ENCODE measurements around the gene ROBO1. TPM values are rescaled to one million over a fixed set of nuclear protein-coding genes. Genes with fewer than 3 reads are reported as not detected.
A peak's percentile ranks its signal among the peaks of the same experiment; 100 is the strongest.

ROBO1 gene
- total and polyA plus RNA-seq, 2 donors (not counting 3 experiments of a cell fraction or from before 2014, with no cell fraction given), result 5.9 to 14.2 TPM

GRCh38 chr3:79038057-79038456, 729.7 kb downstream of the ROBO1 start:
- H3K79me2 ChIP-seq (ENCODE audit: control insufficient read depth, insufficient read depth, low read length), result no peaks in the 10 kb centered on the region
- POLR2A ChIA-PET, result no interaction called here
- no peak for TF ChIP-seq MAX (IDR thresholded peaks at IDR 0.05; ENCODE audit: insufficient read depth, insufficient read length)
- TF ChIP-seq MYC (IDR thresholded peaks at IDR 0.05; ENCODE audit: low read depth, low read length), result no peak
- TF ChIP-seq POLR2AphosphoS5 (IDR thresholded peaks at IDR 0.05; ENCODE audit: insufficient read depth, low read depth, low read length), result no peak
- no peak for TF ChIP-seq JUN (IDR thresholded peaks at IDR 0.05; ENCODE audit: borderline replicate concordance, insufficient read depth, insufficient read length, low read depth)
- TF ChIP-seq GATA2 (IDR thresholded peaks at IDR 0.05; ENCODE audit: insufficient read depth, insufficient read length, low read depth, low read length), result no peak
- H3K9me1 ChIP-seq (replicated peaks; ENCODE audit: control insufficient read depth, extremely low read depth, insufficient read depth, low read length), result no peaks in the 10 kb centered on the region
- H3K9ac ChIP-seq (replicated peaks; ENCODE audit: extremely low read depth, insufficient read depth, low read length), result no peak overlapping the region
- no peak overlapping the region for H3K27ac ChIP-seq (ENCODE audit: insufficient read depth, low read depth, low read length)
- CTCF ChIA-PET, result no interaction called here
- H3K36me3 ChIP-seq (ENCODE audit: control insufficient read depth in 2 of 2, extremely low read depth in 1 of 2, insufficient read depth in 2 of 2, low read length in 2 of 2), result no peaks in the 10 kb centered on the region
- H2AFZ ChIP-seq (ENCODE audit: low read depth, low read length), result no peak overlapping the region
- no peak overlapping the region for H3K4me3 ChIP-seq (replicated peaks in 1 of 3; ENCODE audit: insufficient read depth in 1 of 3, low read depth in 1 of 3, low read length in 3 of 3)
- no peak for FAIRE-seq
- no peak for DNase-seq (ENCODE audit: low read depth, low spot score)
- H3K9me3 ChIP-seq (replicated peaks; ENCODE audit: control insufficient read depth, insufficient read depth, low read length), result no peaks in the 10 kb centered on the region
- H4K20me1 ChIP-seq (replicated peaks; ENCODE audit: control insufficient read depth, extremely low read depth, insufficient read depth, low read length), result no peaks in the 10 kb centered on the region
- no peak overlapping the region for H3K4me2 ChIP-seq (ENCODE audit: insufficient read depth, low read length)
- dilution Hi-C loops (cut with MboI; ENCODE audit: extremely low pct_ligation_motif_present, low sequenced_read_pairs), result no loop called here
- BruUV-seq (replicated peaks), result no TSS peak
- H3K4me1 ChIP-seq (ENCODE audit: control insufficient read depth, extremely low read depth, insufficient read depth, low read length), result peaks cover under 1% of the 10 kb centered on the region
- intact Hi-C loops (cut with micrococcal nuclease), result loop anchor here (10.0 kb wide), 1 partner anchor 1693 kb away; no protein-coding TSS in a partner anchor
- H3K27me3 ChIP-seq (ENCODE audit: control insufficient read depth in 2 of 2, insufficient read depth in 2 of 2, low read length in 2 of 2), result no peaks in the 10 kb centered on the region

GRCh38 chr3:79032686-79033318, 735.0 kb downstream of the ROBO1 start:
- DNase-seq (ENCODE audit: low read depth, low spot score) (peak; percentile 62), FAIRE-seq (peak; percentile 72)
- Histone ChIP-seq H4K20me1 (replicated peaks; ENCODE audit: control insufficient read depth, extremely low read depth, insufficient read depth, low read length) (no peaks in the 10 kb centered on the region), H3K9me3 (replicated peaks; ENCODE audit: control insufficient read depth, insufficient read depth, low read length) (no peaks in the 10 kb centered on the region), H3K36me3 (ENCODE audit: control insufficient read depth in 2 of 2, extremely low read depth in 1 of 2, insufficient read depth in 2 of 2, low read length in 2 of 2) (no peaks in the 10 kb centered on the region), H3K4me1 (ENCODE audit: control insufficient read depth, extremely low read depth, insufficient read depth, low read length) (peaks cover 2% of the 10 kb centered on the region), H3K79me2 (ENCODE audit: control insufficient read depth, insufficient read depth, low read length) (no peaks in the 10 kb centered on the region), H3K4me3 (replicated peaks in 1 of 3; ENCODE audit: insufficient read depth in 1 of 3, low read depth in 1 of 3, low read length in 3 of 3) (no peak overlapping the region), H3K9me1 (replicated peaks; ENCODE audit: control insufficient read depth, extremely low read depth, insufficient read depth, low read length) (no peaks in the 10 kb centered on the region), H3K27me3 (ENCODE audit: control insufficient read depth in 2 of 2, insufficient read depth in 2 of 2, low read length in 2 of 2) (no peaks in the 10 kb centered on the region), H3K9ac (replicated peaks; ENCODE audit: extremely low read depth, insufficient read depth, low read length) (no peak overlapping the region), H3K27ac (ENCODE audit: insufficient read depth, low read depth, low read length) (no peak overlapping the region), H3K4me2 (ENCODE audit: insufficient read depth, low read length) (no peak overlapping the region), H2AFZ (ENCODE audit: low read depth, low read length) (no peak overlapping the region)
- intact Hi-C loops (cut with micrococcal nuclease) (loop anchor here (1.0 to 10.0 kb wide), 3 partner anchors 56 to 1688 kb away; no protein-coding TSS in a partner anchor), dilution Hi-C loops (cut with MboI; ENCODE audit: extremely low pct_ligation_motif_present, low sequenced_read_pairs) (no loop called here)
- POLR2A ChIA-PET, result no interaction called here
- TF ChIP-seq POLR2A (IDR thresholded peaks at IDR 0.05; ENCODE audit: low read depth, low read length) (no peak), EZH2 (IDR thresholded peaks at IDR 0.05; ENCODE audit: borderline replicate concordance, low read depth, low read length, severe bottlenecking) (no peak), POLR2AphosphoS5 (IDR thresholded peaks at IDR 0.05; ENCODE audit: insufficient read depth, low read depth, low read length) (no peak), CTCF (IDR thresholded peaks at IDR 0.05; ENCODE audit: extremely low read depth in 1 of 2, insufficient read depth in 1 of 2, low read depth in 1 of 2, low read length in 2 of 2) (peak; percentile 31 to 32)
- no TSS peak for BruUV-seq (replicated peaks)
- CTCF ChIA-PET, result interaction anchor here (0.7 to 6.6 kb wide), 16 partner anchors 9 to 1994 kb away, joined by 3 to 62 read pairs (median 6); no protein-coding TSS in a partner anchor

Measured in endothelial cell of umbilical vein (primary cell).